NCI-H2227 (cell line): Measurements from ENCODE around the gene DCC.

Experiments used
- DNase-seq: peaks from one replicate; lab custom pipeline; 2025; ENCODE audit not compliant: unreplicated experiment; lab: John Stamatoyannopoulos, UW

The DCC gene

DNA sequence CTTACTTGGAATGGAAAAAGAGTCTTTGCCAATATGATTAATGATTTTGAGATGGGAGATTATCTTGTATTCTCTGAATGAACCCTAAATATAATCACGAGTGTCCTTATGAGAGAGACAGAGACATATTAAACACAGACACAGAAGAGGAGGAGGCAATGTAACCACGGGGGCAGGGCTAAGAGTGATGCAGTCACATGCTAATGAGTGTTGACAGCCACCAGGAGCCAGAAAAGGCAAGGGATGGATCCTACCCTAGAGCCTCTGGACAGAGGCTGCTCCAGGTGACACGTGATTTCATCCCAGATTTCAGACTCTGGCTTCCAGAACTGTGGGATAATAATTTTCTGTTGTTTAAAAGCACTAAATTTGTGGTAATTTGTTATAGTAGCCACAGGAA is 1204.9 kb downstream of the DCC start:
- no peak for DNase-seq

DNA sequence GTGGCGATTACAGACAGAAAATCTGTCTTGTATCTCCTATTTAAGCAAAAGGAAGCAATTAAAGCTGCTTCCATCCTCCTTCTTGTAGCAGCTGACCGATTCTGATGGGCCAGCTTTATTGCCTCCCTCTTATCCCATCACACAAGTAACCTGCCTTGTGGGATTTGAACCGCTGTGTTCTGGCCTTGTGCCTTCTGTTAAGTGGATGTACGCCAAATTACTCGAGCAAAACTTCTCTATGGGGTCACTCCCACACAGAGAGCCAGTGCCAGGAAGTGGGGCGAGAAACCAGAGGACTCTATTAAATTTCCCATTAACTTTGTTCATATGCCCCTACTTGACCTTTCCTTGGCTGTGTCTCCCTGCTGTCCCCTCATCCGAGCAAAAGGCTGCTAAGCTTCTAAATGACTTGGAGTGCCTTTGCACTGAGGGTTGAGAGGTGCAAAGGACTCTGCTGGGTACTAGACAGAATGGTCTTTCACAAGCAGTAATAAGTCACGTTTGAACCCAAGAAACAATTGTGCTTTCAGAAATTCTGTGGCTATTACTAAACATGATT is 1212.0 kb downstream of the DCC start:
- no peak for DNase-seq

DNA sequence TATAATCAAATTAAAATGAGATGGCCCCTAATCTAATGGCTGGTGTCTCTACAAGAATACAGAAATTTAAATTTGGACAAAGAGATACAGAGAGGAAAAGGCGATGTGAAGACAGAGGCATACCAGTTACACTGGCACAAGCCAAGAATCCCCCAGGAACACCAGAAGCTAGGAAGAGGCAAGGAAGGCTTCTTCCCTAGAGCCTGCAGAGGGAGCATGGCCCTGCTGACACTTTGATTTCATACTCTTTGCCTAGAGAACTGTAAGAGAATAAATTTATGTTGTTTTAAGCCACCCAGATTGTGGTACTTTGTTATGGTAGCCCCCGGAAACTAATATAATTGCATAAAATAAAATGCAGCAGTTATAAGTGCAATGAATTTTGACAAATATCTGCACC is 1213.0 kb downstream of the DCC start:
- no peak for DNase-seq

DNA sequence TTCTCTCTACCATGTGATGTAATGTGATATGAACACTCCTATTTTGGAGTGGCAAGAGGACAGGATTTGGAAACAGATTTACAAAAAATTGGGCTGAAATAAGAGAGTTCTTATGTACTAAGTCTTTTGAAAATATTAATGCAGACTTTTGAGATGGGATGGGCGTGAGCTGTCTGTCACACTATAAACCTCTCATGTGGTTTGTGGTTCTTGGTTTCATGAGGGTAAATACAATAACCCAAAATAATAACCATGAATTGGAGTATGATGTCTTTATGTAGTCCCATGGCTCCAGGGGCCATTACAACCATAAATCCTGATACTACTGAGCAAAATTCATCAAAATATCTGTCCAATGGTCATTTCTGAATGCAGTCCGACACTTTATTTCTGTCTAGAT is 1216.5 kb downstream of the DCC start:
- DNase-seq, result no peak

DNA sequence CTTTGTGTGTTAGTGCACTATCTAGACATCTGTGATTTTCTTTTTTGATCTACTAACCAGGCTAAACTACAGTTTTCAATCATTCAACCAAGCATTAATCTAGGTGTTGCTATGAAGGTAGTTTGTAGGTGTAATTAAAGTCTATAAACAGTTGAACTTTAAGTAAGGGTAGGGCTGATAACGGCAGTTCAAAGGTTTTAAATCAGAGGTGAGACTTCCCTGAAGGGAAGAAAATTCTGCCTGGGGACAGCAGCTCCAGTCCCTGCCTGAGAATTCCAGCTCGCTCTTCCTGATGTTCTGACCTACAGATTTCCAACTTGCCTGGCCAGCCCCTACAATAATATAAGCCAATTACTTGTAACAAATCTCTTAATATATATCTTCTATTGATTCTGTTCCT is 1220.5 kb downstream of the DCC start:
- DNase-seq, result no peak

DNA sequence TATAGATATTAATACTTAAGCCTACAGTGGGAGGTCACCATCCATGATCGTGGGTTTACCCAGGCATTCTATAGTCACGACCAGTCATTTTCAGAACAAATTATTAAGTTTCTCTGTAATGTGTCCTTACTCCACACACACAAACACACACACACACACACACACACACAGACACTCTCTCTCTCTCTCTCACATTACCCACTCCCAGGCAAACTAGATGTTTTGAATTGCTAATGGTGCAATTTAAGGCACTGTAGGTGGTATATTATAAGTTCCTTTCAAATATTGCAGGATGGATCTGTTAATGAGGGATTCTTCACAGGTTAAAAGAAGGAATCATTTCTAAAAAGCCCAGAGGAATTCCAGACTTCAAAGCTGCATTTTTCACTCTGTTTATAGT is 1226.6 kb downstream of the DCC start:
- DNase-seq, result no peak

DNA sequence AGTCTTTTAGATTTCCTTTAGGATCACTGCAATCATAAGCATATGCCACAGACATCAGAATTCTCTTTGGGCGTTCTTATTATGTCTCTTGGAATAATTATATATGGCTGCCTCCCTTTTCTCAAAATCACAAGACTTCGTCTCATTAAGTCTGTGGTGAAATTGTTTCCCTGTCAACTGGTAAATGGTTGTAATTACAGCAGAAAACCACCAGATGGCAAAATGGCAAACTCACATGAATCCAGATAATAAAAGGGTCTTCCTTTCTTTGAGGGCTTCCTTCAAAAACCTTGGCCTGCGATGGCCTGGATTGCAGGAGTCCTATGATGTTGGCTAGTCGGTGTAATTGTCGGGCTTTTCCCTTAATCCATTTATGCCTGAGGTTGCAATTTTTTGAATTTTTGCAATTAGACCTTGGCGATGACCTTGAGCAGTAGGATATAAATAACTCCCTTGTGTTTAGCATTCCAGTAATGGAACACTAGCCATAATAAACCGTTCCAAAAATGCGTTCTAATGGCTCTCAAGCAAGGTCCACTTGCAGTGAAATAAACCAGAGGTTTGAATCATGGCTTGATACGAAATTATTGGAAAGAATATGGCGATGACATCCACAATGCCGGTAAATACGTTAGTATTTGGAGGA is 1228.1 kb downstream of the DCC start:
- peak; percentile 45 for DNase-seq
